ENCODE results near the gene CHTF18. TPM values are rescaled to one million over a fixed set of nuclear protein-coding genes. Genes with fewer than 3 reads are reported as not detected.

CHTF18 gene
- total RNA-seq, 4 donors from 2014 or later = under 0.01 to 895 (median 31.1) TPM

- intact Hi-C loops (cut with DNase I; ENCODE audit: low total_unique reads) = no loop called here
- Histone ChIP-seq H3K27me3 (peaks cover 11 to 22% of the 10 kb centered on the region in 2 donors), H3K27ac (no peak overlapping the region), H3K4me1 (no peaks in the 10 kb centered on the region), H3K36me3 (no peaks in the 10 kb centered on the region), H3K9me3 (no peaks in the 10 kb centered on the region), H3K4me3 (no peak overlapping the region)
- no peak for DNase-seq
- no peak for TF ChIP-seq POLR2A (IDR thresholded peaks at IDR 0.05)
- no peak for TF ChIP-seq CTCF (IDR thresholded peaks at IDR 0.05)
Measured at GRCh38 chr16:798666-799065, 10.2 kb downstream of the CHTF18 start.

- no peak for DNase-seq
- Histone ChIP-seq H3K36me3 (no peaks in the 10 kb centered on the region), H3K27ac (no peak overlapping the region), H3K4me1 (no peaks in the 10 kb centered on the region), H3K27me3 (peaks cover 11 to 22% of the 10 kb centered on the region in 2 donors), H3K4me3 (no peak overlapping the region), H3K9me3 (no peaks in the 10 kb centered on the region)
- no peak for TF ChIP-seq CTCF (IDR thresholded peaks at IDR 0.05)
- TF ChIP-seq POLR2A (IDR thresholded peaks at IDR 0.05) = no peak
- intact Hi-C loops (cut with DNase I; ENCODE audit: low total_unique reads) = no loop called here
Measured at GRCh38 chr16:799111-799947, 10.9 kb downstream of the CHTF18 start.

GRCh38 chr16:799948-800833 lies 11.8 kb downstream of the CHTF18 start, which contains the start of gene GNG13:
Gene GNG13, minus strand, starts transcription at chr16:800734. Its CDS starts 1,657 bp downstream, at chr16:799077.
- H3K9me3 ChIP-seq = no peaks in the 10 kb centered on the region
- DNase-seq = no peak
- no peak within 1 kb of the TSS for H3K4me3 ChIP-seq
- H3K4me1 ChIP-seq = no peaks in the 10 kb centered on the region
- no peak for TF ChIP-seq POLR2A (IDR thresholded peaks at IDR 0.05)
- no peak for TF ChIP-seq CTCF (IDR thresholded peaks at IDR 0.05)
- H3K27ac ChIP-seq = no peak within 1 kb of the TSS
- peaks cover 11 to 22% of the 10 kb centered on the region in 2 donors for H3K27me3 ChIP-seq
- no peaks in the 10 kb centered on the region for H3K36me3 ChIP-seq
- intact Hi-C loops (cut with DNase I; ENCODE audit: low total_unique reads) = no loop called here

- Histone ChIP-seq H3K36me3 (no peaks in the 10 kb centered on the region), H3K4me3 (no peak overlapping the region), H3K4me1 (no peaks in the 10 kb centered on the region), H3K9me3 (no peaks in the 10 kb centered on the region), H3K27me3 (peaks cover 11 to 22% of the 10 kb centered on the region in 2 donors), H3K27ac (no peak overlapping the region)
- DNase-seq = no peak
- TF ChIP-seq CTCF (IDR thresholded peaks at IDR 0.05) (no peak), POLR2A (IDR thresholded peaks at IDR 0.05) (no peak)
- intact Hi-C loops (cut with DNase I; ENCODE audit: low total_unique reads) = no loop called here
Measured at GRCh38 chr16:800834-801511, 12.6 kb downstream of the CHTF18 start.
